GM23338 (cell line): ENCODE data around the gene ATCAY. TPM values are rescaled to one million over a fixed set of nuclear protein-coding genes. Genes with fewer than 3 reads are reported as not detected.

ENCODE experiments used
- ATAC-seq: fragments of 200-7000 bp; cut with Tn5 transposase; 3 replicates; pipeline ENCODE4 v1.9.1; 2020
- DNase-seq: peaks from one replicate; pipeline ENCODE4 v3.0.0-alpha.2; 2015; ENCODE audit warnings: low spot score
- H2AFZ ChIP-seq: fragments of 200-600 bp; sonication (generic); 2 replicates; pipeline ENCODE4 v1.8.0; 2016; ENCODE audit warnings: antibody characterized with exemption, mild to moderate bottlenecking, moderate library complexity
- H3F3A ChIP-seq: fragments of 200-600 bp; sonication (generic); replicated peaks from 2 replicates; pipeline ENCODE4 v1.8.0; 2017; ENCODE audit warnings: antibody characterized with exemption, mixed run types, low read depth
- H3K27ac ChIP-seq: fragments of 200-600 bp; sonication (generic); 2 replicates; pipeline ENCODE4 v1.6.1; 2016; ENCODE audit warnings: low read depth
- H3K27me3 ChIP-seq: fragments of 200-600 bp; sonication (generic); 2 replicates; pipeline ENCODE4 v1.8.0; 2016; ENCODE audit warnings: mild to moderate bottlenecking, mixed run types, moderate library complexity; ENCODE audit not compliant: insufficient read depth
- H3K36me3 ChIP-seq: fragments of 200-600 bp; sonication (generic); 2 replicates; pipeline ENCODE4 v1.8.0; 2016; ENCODE audit warnings: mild to moderate bottlenecking; ENCODE audit not compliant: insufficient read depth
- H3K4me1 ChIP-seq: fragments of 200-600 bp; sonication (generic); 2 replicates; pipeline ENCODE4 v1.8.0; 2016; ENCODE audit warnings: mild to moderate bottlenecking, moderate library complexity; ENCODE audit not compliant: insufficient read depth
- H3K4me2 ChIP-seq: fragments of 200-600 bp; sonication (generic); 2 replicates; pipeline ENCODE4 v1.7.1; 2017; ENCODE audit warnings: mixed run types
- H3K4me3 ChIP-seq: fragments of 200-600 bp; sonication (generic); 2 replicates; pipeline ENCODE4 v1.6.1; 2016; ENCODE audit warnings: mixed run types
- H3K79me2 ChIP-seq: fragments of 200-600 bp; sonication (generic); replicated peaks from 2 replicates; pipeline ENCODE4 v1.8.0; 2017; ENCODE audit warnings: mild to moderate bottlenecking; ENCODE audit not compliant: insufficient read depth
- H3K9me2 ChIP-seq: fragments of 200-600 bp; sonication (generic); 2 replicates; pipeline ENCODE4 v1.8.0; 2017; ENCODE audit not compliant: insufficient read depth
- H4K20me1 ChIP-seq: fragments of 200-600 bp; sonication (generic); replicated peaks from 2 replicates; pipeline ENCODE4 v1.8.0; 2017; ENCODE audit warnings: mild to moderate bottlenecking; ENCODE audit not compliant: insufficient read depth
- H3K27ac Mint-ChIP-seq: 2 replicates; pipeline ENCODE4 v1.8.0; 2020; ENCODE audit warnings: inconsistent platforms, mild to moderate bottlenecking, moderate library complexity, mixed read lengths
- H3K27me3 Mint-ChIP-seq: 3 replicates; pipeline ENCODE4 v1.8.0; 2022; ENCODE audit warnings: low read depth, mild to moderate bottlenecking, moderate library complexity, mixed read lengths, inconsistent platforms; ENCODE audit not compliant: insufficient read depth, poor library complexity
- H3K36me3 Mint-ChIP-seq: 3 replicates; pipeline ENCODE4 v1.8.0; 2021; ENCODE audit warnings: low read depth, mild to moderate bottlenecking, inconsistent platforms, moderate library complexity, mixed read lengths
- H3K4me1 Mint-ChIP-seq: 3 replicates; pipeline ENCODE4 v1.8.0; 2020; ENCODE audit warnings: mild to moderate bottlenecking, inconsistent platforms, mixed read lengths
- H3K4me3 Mint-ChIP-seq: 3 replicates; pipeline ENCODE4 v1.8.0; 2021; ENCODE audit warnings: moderate library complexity, mild to moderate bottlenecking, inconsistent platforms, mixed read lengths
- H3K9me3 Mint-ChIP-seq: 3 replicates; pipeline ENCODE4 v1.8.0; 2020; ENCODE audit warnings: moderate library complexity, mild to moderate bottlenecking, inconsistent platforms, mixed read lengths
- EZH2 ChIP-seq: fragments of 200-600 bp; sonication (generic); IDR thresholded peaks from one replicate; pipeline ENCODE4 v1.8.0; 2017; ENCODE audit warnings: antibody characterized with exemption, mild to moderate bottlenecking, low read depth; ENCODE audit not compliant: unreplicated experiment
- EZH2phosphoT487 ChIP-seq: fragments of 200-600 bp; sonication (generic); IDR thresholded peaks from one replicate; pipeline ENCODE4 v1.8.1; 2018; ENCODE audit warnings: antibody characterized with exemption; ENCODE audit not compliant: unreplicated experiment
- JUNB ChIP-seq: IDR thresholded peaks from one replicate; pipeline ENCODE4 v1.6.1; 2016; ENCODE audit warnings: antibody characterized with exemption; ENCODE audit not compliant: unreplicated experiment
- NANOG ChIP-seq: IDR thresholded peaks from 2 replicates; pipeline ENCODE4 v1.6.1; 2016; ENCODE audit warnings: antibody characterized with exemption, borderline replicate concordance
- POLR2AphosphoS5 ChIP-seq: IDR thresholded peaks from 2 replicates; pipeline ENCODE4 v1.6.1; 2016; ENCODE audit warnings: antibody characterized with exemption, low read depth
- STAT1 ChIP-seq: IDR thresholded peaks from one replicate; pipeline ENCODE4 v1.6.1; 2016; ENCODE audit warnings: antibody characterized with exemption; ENCODE audit not compliant: unreplicated experiment
- ZNF114 ChIP-seq: fragments of 250-450 bp; sonication (Bioruptor Pico); IDR thresholded peaks from 2 replicates; pipeline ENCODE4 v1.5.0; 2020; ENCODE audit warnings: mild to moderate bottlenecking, moderate library complexity
- ZNF331 ChIP-seq: fragments of 250-450 bp; sonication (Bioruptor Pico); IDR thresholded peaks from 2 replicates; pipeline ENCODE4 v1.5.0; 2020; ENCODE audit warnings: low read depth, mild to moderate bottlenecking, moderate library complexity
- polyA plus RNA-seq: library from polyadenylated mRNA; unstranded; fragments of >200 nt; fragmentation: Nextera tagmentation; extraction: Ambion mirVana; gene quantifications from 2 replicates; pipeline ENCODE4 v1.2.1, GENCODE V29; 2016
- total RNA-seq: library from RNA; depleted of rRNA; stranded (reverse); fragments of >200 nt; shearing (Covaris generic); gene quantifications from 2 replicates; pipeline ENCODE4 v1.2.3, GENCODE V29; 2014
- TF ChIP-seq, protein P1 (sequence below), 2 experiments: fragments of 200-600 bp in 1 of 2; sonication (generic) in 1 of 2; conservative IDR thresholded peaks; 2 replicates each; pipeline versions ENCODE4 v1.5.1 to v1.6.1; 2016 to 2017; ENCODE audit warnings: antibody characterized with exemption in 2 of 2, low read depth in 2 of 2, mild to moderate bottlenecking in 2 of 2, moderate library complexity in 1 of 2
- TF ChIP-seq, protein P2 (sequence below): fragments of 250-450 bp; sonication (Bioruptor Pico); IDR thresholded peaks from 2 replicates; pipeline ENCODE4 v1.5.0; 2020; ENCODE audit warnings: mild to moderate bottlenecking, moderate library complexity
- TF ChIP-seq, protein P3 (sequence below): IDR thresholded peaks from one replicate; pipeline ENCODE4 v1.6.1; 2018; ENCODE audit warnings: antibody characterized with exemption; ENCODE audit not compliant: unreplicated experiment
- TF ChIP-seq, protein P4 (sequence below): IDR thresholded peaks from 2 replicates; pipeline ENCODE4 v1.6.1; 2016; ENCODE audit warnings: antibody characterized with exemption

ATCAY gene
- total and polyA plus RNA-seq, 2 experiments from 2014 or later: 16.9 to 45.7 TPM

DNA sequence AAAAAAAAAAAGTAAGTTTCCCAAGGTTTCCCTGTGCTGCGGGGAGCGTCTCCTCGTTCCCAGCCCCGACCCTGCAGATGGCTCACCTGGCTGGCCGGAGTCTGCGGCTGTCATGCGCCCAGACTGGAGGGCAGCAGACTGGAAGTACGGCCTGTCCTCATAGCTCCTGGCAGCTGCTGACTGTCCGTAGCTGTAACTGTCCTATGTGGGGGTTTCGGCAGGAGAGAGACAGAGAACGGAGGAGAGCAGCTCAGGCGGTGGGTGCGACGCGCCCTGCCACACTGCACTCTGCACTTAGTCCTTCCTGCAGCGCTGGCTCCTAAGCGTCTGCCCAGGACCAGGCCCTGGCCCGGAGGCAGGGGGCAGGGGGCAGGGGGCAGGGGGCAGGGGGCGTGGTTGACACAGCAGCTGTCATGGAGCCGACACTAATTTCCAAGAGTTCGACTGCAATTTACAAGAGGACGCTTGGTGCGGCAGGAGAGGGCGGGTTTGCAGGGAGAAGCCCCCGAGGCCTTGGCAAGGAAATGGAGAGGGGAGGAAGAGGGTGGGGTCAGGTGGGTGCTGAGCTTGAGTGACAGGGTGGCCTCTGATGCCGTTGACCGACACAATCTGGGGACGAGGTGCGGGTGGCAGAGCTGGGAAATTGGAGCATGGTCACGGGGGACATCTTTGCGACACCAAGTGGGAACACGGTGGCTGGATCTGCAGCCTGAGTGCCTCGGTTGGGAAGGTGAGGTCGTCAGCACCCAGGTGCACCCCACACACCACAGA lies 46.7 kb upstream of the ATCAY start:
- peaks cover 17% of the 10 kb centered on the region for H3K9me3 Mint-ChIP-seq
- H3K9me2 ChIP-seq: no peaks in the 10 kb centered on the region
- H3F3A ChIP-seq: 0 out of 2 replicates have a peak, but pooled peaks cover 3% of the 10 kb centered on the region
- no peaks in the 10 kb centered on the region for H3K36me3 ChIP-seq
- H3K36me3 Mint-ChIP-seq: no peaks in the 10 kb centered on the region
- H3K4me2 ChIP-seq: no peak overlapping the region
- no peaks in the 10 kb centered on the region for H3K27me3 ChIP-seq
- no peaks in the 10 kb centered on the region for H4K20me1 ChIP-seq
- H3K79me2 ChIP-seq: no peaks in the 10 kb centered on the region
- TF ChIP-seq, protein P1, sequence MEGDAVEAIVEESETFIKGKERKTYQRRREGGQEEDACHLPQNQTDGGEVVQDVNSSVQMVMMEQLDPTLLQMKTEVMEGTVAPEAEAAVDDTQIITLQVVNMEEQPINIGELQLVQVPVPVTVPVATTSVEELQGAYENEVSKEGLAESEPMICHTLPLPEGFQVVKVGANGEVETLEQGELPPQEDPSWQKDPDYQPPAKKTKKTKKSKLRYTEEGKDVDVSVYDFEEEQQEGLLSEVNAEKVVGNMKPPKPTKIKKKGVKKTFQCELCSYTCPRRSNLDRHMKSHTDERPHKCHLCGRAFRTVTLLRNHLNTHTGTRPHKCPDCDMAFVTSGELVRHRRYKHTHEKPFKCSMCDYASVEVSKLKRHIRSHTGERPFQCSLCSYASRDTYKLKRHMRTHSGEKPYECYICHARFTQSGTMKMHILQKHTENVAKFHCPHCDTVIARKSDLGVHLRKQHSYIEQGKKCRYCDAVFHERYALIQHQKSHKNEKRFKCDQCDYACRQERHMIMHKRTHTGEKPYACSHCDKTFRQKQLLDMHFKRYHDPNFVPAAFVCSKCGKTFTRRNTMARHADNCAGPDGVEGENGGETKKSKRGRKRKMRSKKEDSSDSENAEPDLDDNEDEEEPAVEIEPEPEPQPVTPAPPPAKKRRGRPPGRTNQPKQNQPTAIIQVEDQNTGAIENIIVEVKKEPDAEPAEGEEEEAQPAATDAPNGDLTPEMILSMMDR (conservative IDR thresholded peaks at IDR 0.05; ENCODE audit: low read depth in 2 of 2): no peak
- TF ChIP-seq ZNF331: no peak
- TF ChIP-seq, protein P2, sequence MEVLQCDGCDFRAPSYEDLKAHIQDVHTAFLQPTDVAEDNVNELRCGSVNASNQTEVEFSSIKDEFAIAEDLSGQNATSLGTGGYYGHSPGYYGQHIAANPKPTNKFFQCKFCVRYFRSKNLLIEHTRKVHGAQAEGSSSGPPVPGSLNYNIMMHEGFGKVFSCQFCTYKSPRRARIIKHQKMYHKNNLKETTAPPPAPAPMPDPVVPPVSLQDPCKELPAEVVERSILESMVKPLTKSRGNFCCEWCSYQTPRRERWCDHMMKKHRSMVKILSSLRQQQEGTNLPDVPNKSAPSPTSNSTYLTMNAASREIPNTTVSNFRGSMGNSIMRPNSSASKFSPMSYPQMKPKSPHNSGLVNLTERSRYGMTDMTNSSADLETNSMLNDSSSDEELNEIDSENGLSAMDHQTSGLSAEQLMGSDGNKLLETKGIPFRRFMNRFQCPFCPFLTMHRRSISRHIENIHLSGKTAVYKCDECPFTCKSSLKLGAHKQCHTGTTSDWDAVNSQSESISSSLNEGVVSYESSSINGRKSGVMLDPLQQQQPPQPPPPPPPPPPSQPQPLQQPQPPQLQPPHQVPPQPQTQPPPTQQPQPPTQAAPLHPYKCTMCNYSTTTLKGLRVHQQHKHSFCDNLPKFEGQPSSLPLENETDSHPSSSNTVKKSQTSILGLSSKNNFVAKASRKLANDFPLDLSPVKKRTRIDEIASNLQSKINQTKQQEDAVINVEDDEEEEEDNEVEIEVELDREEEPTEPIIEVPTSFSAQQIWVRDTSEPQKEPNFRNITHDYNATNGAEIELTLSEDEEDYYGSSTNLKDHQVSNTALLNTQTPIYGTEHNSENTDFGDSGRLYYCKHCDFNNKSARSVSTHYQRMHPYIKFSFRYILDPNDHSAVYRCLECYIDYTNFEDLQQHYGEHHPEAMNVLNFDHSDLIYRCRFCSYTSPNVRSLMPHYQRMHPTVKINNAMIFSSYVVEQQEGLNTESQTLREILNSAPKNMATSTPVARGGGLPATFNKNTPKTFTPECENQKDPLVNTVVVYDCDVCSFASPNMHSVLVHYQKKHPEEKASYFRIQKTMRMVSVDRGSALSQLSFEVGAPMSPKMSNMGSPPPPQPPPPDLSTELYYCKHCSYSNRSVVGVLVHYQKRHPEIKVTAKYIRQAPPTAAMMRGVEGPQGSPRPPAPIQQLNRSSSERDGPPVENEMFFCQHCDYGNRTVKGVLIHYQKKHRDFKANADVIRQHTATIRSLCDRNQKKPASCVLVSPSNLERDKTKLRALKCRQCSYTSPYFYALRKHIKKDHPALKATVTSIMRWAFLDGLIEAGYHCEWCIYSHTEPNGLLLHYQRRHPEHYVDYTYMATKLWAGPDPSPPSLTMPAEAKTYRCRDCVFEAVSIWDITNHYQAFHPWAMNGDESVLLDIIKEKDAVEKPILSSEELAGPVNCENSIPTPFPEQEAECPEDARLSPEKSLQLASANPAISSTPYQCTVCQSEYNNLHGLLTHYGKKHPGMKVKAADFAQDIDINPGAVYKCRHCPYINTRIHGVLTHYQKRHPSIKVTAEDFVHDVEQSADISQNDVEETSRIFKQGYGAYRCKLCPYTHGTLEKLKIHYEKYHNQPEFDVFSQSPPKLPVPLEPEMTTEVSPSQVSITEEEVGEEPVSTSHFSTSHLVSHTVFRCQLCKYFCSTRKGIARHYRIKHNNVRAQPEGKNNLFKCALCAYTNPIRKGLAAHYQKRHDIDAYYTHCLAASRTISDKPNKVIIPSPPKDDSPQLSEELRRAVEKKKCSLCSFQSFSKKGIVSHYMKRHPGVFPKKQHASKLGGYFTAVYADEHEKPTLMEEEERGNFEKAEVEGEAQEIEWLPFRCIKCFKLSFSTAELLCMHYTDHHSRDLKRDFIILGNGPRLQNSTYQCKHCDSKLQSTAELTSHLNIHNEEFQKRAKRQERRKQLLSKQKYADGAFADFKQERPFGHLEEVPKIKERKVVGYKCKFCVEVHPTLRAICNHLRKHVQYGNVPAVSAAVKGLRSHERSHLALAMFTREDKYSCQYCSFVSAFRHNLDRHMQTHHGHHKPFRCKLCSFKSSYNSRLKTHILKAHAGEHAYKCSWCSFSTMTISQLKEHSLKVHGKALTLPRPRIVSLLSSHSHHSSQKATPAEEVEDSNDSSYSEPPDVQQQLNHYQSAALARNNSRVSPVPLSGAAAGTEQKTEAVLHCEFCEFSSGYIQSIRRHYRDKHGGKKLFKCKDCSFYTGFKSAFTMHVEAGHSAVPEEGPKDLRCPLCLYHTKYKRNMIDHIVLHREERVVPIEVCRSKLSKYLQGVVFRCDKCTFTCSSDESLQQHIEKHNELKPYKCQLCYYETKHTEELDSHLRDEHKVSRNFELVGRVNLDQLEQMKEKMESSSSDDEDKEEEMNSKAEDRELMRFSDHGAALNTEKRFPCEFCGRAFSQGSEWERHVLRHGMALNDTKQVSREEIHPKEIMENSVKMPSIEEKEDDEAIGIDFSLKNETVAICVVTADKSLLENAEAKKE: no peak
- TF ChIP-seq POLR2AphosphoS5: no peak
- TF ChIP-seq, protein P3, sequence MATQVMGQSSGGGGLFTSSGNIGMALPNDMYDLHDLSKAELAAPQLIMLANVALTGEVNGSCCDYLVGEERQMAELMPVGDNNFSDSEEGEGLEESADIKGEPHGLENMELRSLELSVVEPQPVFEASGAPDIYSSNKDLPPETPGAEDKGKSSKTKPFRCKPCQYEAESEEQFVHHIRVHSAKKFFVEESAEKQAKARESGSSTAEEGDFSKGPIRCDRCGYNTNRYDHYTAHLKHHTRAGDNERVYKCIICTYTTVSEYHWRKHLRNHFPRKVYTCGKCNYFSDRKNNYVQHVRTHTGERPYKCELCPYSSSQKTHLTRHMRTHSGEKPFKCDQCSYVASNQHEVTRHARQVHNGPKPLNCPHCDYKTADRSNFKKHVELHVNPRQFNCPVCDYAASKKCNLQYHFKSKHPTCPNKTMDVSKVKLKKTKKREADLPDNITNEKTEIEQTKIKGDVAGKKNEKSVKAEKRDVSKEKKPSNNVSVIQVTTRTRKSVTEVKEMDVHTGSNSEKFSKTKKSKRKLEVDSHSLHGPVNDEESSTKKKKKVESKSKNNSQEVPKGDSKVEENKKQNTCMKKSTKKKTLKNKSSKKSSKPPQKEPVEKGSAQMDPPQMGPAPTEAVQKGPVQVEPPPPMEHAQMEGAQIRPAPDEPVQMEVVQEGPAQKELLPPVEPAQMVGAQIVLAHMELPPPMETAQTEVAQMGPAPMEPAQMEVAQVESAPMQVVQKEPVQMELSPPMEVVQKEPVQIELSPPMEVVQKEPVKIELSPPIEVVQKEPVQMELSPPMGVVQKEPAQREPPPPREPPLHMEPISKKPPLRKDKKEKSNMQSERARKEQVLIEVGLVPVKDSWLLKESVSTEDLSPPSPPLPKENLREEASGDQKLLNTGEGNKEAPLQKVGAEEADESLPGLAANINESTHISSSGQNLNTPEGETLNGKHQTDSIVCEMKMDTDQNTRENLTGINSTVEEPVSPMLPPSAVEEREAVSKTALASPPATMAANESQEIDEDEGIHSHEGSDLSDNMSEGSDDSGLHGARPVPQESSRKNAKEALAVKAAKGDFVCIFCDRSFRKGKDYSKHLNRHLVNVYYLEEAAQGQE: no peak
- TF ChIP-seq EZH2: no peak
- no peak for TF ChIP-seq ZNF114 (CRISPR knock-in tag)
- TF ChIP-seq STAT1: no peak
- no peak for TF ChIP-seq EZH2phosphoT487
- no peak for TF ChIP-seq NANOG
- no peak for TF ChIP-seq JUNB
- TF ChIP-seq, protein P4, sequence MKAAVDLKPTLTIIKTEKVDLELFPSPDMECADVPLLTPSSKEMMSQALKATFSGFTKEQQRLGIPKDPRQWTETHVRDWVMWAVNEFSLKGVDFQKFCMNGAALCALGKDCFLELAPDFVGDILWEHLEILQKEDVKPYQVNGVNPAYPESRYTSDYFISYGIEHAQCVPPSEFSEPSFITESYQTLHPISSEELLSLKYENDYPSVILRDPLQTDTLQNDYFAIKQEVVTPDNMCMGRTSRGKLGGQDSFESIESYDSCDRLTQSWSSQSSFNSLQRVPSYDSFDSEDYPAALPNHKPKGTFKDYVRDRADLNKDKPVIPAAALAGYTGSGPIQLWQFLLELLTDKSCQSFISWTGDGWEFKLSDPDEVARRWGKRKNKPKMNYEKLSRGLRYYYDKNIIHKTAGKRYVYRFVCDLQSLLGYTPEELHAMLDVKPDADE: no peak
- H3K4me3 ChIP-seq: no peak overlapping the region
- peaks cover 2% of the 10 kb centered on the region for H3K27me3 Mint-ChIP-seq
- H2AFZ ChIP-seq: no peak overlapping the region
- no peak overlapping the region for H3K4me3 Mint-ChIP-seq
- DNase-seq: no peak
- H3K27ac ChIP-seq: no peak overlapping the region
- ATAC-seq: no peak
- no peaks in the 10 kb centered on the region for H3K4me1 ChIP-seq
- no peaks in the 10 kb centered on the region for H3K4me1 Mint-ChIP-seq
- H3K27ac Mint-ChIP-seq: no peak overlapping the region
